Neural progenitor cell (in vitro differentiated cells): ENCODE data around the gene C16orf74. TPM values are rescaled to one million over a fixed set of nuclear protein-coding genes. Genes with fewer than 3 reads are reported as not detected.

Experiments
- DNase-seq: peaks from one replicate; pipeline ENCODE4 v3.0.0-alpha.2; 2016; ENCODE audit warnings: low spot score
- H2AFZ ChIP-seq: fragments of 200-600 bp; sonication (generic); replicated peaks from 2 replicates; pipeline ENCODE4 v1.6.1; 2016; ENCODE audit warnings: antibody characterized with exemption
- H3F3A ChIP-seq: fragments of 200-600 bp; sonication (generic); 2 replicates; pipeline ENCODE4 v1.6.1; 2016; ENCODE audit warnings: antibody characterized with exemption, low read depth
- H3K27ac ChIP-seq: fragments of 200-600 bp; sonication (generic); 2 replicates; pipeline ENCODE4 v1.5.1; 2016; ENCODE audit warnings: mild to moderate bottlenecking
- H3K27me3 ChIP-seq: fragments of 200-600 bp; sonication (generic); 2 replicates; pipeline ENCODE4 v1.6.1; 2016; ENCODE audit warnings: mild to moderate bottlenecking, moderate library complexity
- H3K36me3 ChIP-seq: fragments of 200-600 bp; sonication (generic); 2 replicates; pipeline ENCODE4 v1.5.1; 2016
- H3K4me1 ChIP-seq: fragments of 200-600 bp; sonication (generic); 2 replicates; pipeline ENCODE4 v1.6.1; 2016; ENCODE audit warnings: mixed run types
- H3K4me2 ChIP-seq: fragments of 200-600 bp; sonication (generic); 2 replicates; pipeline ENCODE4 v1.6.1; 2016
- H3K4me3 ChIP-seq: fragments of 200-600 bp; sonication (generic); 2 replicates; pipeline ENCODE4 v1.5.1; 2016
- H3K79me2 ChIP-seq: fragments of 200-600 bp; sonication (generic); 2 replicates; pipeline ENCODE4 v1.6.1; 2016; ENCODE audit warnings: low read depth
- H3K9ac ChIP-seq: fragments of 200-600 bp; sonication (generic); 2 replicates; pipeline ENCODE4 v1.6.1; 2016
- H3K9me3 ChIP-seq: fragments of 200-600 bp; sonication (generic); 2 replicates; pipeline ENCODE4 v1.5.1; 2016; ENCODE audit warnings: low read depth
- H4K20me1 ChIP-seq: fragments of 200-600 bp; sonication (generic); 2 replicates; pipeline ENCODE4 v1.6.1; 2016; ENCODE audit warnings: low read depth
- H3K27ac Mint-ChIP-seq: 3 replicates; pipeline ENCODE4 v1.8.0; 2021; ENCODE audit warnings: mixed read lengths
- H3K27me3 Mint-ChIP-seq: 2 replicates; pipeline ENCODE4 v1.8.0; 2022; ENCODE audit warnings: low read depth, mild to moderate bottlenecking, inconsistent platforms, moderate library complexity, mixed read lengths; ENCODE audit not compliant: insufficient read depth
- H3K36me3 Mint-ChIP-seq: 3 replicates; pipeline ENCODE4 v1.8.0; 2021; ENCODE audit warnings: mixed read lengths
- H3K4me1 Mint-ChIP-seq: 3 replicates; pipeline ENCODE4 v1.8.0; 2021; ENCODE audit warnings: mixed read lengths
- H3K4me3 Mint-ChIP-seq: 3 replicates; pipeline ENCODE4 v1.8.0; 2021; ENCODE audit warnings: mild to moderate bottlenecking, moderate library complexity, mixed read lengths
- H3K9me3 Mint-ChIP-seq: 3 replicates; pipeline ENCODE4 v1.8.0; 2020; ENCODE audit warnings: mixed read lengths
- CTCF ChIP-seq: fragments of 200-600 bp; sonication (generic); IDR thresholded peaks from 2 replicates; pipeline ENCODE4 v1.5.1; 2017; ENCODE audit warnings: antibody characterized with exemption, mild to moderate bottlenecking
- EZH2 ChIP-seq: fragments of 200-600 bp; sonication (generic); IDR thresholded peaks from 2 replicates; pipeline ENCODE4 v1.6.1; 2017; ENCODE audit warnings: antibody characterized with exemption, mild to moderate bottlenecking, moderate library complexity
- EZH2phosphoT487 ChIP-seq: fragments of 200-600 bp; sonication (generic); IDR thresholded peaks from 2 replicates; pipeline ENCODE4 v1.6.1; 2017; ENCODE audit warnings: antibody characterized with exemption
- total RNA-seq: library from RNA; depleted of rRNA; stranded (reverse); fragments of >200 nt; gene quantifications from 2 replicates; pipeline ENCODE4 v1.2.3, GENCODE V29; 2015; ENCODE audit warnings: low replicate concordance

Gene C16orf74
- total RNA-seq, 1 donor from 2014 or later, result not detected

- Histone ChIP-seq H2AFZ (no peak overlapping the region), H3K4me2 (no peak overlapping the region), H3K36me3 (no peaks in the 10 kb centered on the region), H3K4me1 (peaks cover 5% of the 10 kb centered on the region), H3K27me3 (no peaks in the 10 kb centered on the region), H3K9ac (no peak overlapping the region), H4K20me1 (peaks cover 21% of the 10 kb centered on the region), H3K9me3 (no peaks in the 10 kb centered on the region), H3F3A (peaks cover 10% of the 10 kb centered on the region), H3K4me3 (no peak overlapping the region), H3K27ac (no peak overlapping the region), H3K79me2 (peaks cover 11% of the 10 kb centered on the region)
- peaks cover 7% of the 10 kb centered on the region for H3K4me1 Mint-ChIP-seq
- peaks cover 2% of the 10 kb centered on the region for H3K27me3 Mint-ChIP-seq
- no peak for DNase-seq
- H3K36me3 Mint-ChIP-seq, result peaks cover 25% of the 10 kb centered on the region
- no peak overlapping the region for H3K4me3 Mint-ChIP-seq
- H3K27ac Mint-ChIP-seq, result no peak overlapping the region
- no peaks in the 10 kb centered on the region for H3K9me3 Mint-ChIP-seq
- TF ChIP-seq EZH2, result no peak
- no peak for TF ChIP-seq EZH2phosphoT487
- no peak for TF ChIP-seq CTCF
Measured at GRCh38 chr16:85678821-85679220, 72.1 kb downstream of the C16orf74 start.

GRCh38 chr16:85678016-85678415 is 72.9 kb downstream of the C16orf74 start:
- Histone ChIP-seq H3K36me3 (no peaks in the 10 kb centered on the region), H3K27ac (no peak overlapping the region)

GRCh38 chr16:85677383-85677967 is 73.4 kb downstream of the C16orf74 start:
- H3F3A ChIP-seq, result peaks cover 10% of the 10 kb centered on the region
- Mint-ChIP-seq H3K36me3 (peaks cover 19% of the 10 kb centered on the region), H3K4me1 (no peaks in the 10 kb centered on the region), H3K27me3 (peaks cover 2% of the 10 kb centered on the region), H3K4me3 (no peak overlapping the region), H3K9me3 (no peaks in the 10 kb centered on the region), H3K27ac (peak overlapping the region; percentile 16)
- no peaks in the 10 kb centered on the region for H3K36me3 ChIP-seq
- H3K4me1 ChIP-seq, result no peaks in the 10 kb centered on the region
- no peak overlapping the region for H2AFZ ChIP-seq
- no peaks in the 10 kb centered on the region for H3K27me3 ChIP-seq
- H3K4me2 ChIP-seq, result no peak overlapping the region
- H4K20me1 ChIP-seq, result peaks cover 9% of the 10 kb centered on the region
- no peaks in the 10 kb centered on the region for H3K9me3 ChIP-seq
- no peak overlapping the region for H3K27ac ChIP-seq
- no peak for DNase-seq
- no peaks in the 10 kb centered on the region for H3K79me2 ChIP-seq
- H3K4me3 ChIP-seq, result no peak overlapping the region
- no peak overlapping the region for H3K9ac ChIP-seq
- no peak for TF ChIP-seq CTCF
- TF ChIP-seq EZH2, result no peak
- no peak for TF ChIP-seq EZH2phosphoT487

More at GRCh38 chr16:85678016-85678415, 72.9 kb downstream of the C16orf74 start:
- no peaks in the 10 kb centered on the region for H3K27me3 ChIP-seq
- peaks cover 12% of the 10 kb centered on the region for H4K20me1 ChIP-seq
- peaks cover 3% of the 10 kb centered on the region for H3K79me2 ChIP-seq
- no peak overlapping the region for H3K9ac ChIP-seq
- peaks cover 23% of the 10 kb centered on the region for H3K36me3 Mint-ChIP-seq
- DNase-seq, result no peak
- peaks cover 10% of the 10 kb centered on the region for H3F3A ChIP-seq
- H2AFZ ChIP-seq, result no peak overlapping the region
- H3K4me3 Mint-ChIP-seq, result no peak overlapping the region
- peaks cover 2% of the 10 kb centered on the region for H3K27me3 Mint-ChIP-seq
- no peaks in the 10 kb centered on the region for H3K9me3 Mint-ChIP-seq
- no peak for TF ChIP-seq EZH2phosphoT487
- TF ChIP-seq CTCF, result no peak
- TF ChIP-seq EZH2, result no peak
- no peak overlapping the region for H3K4me3 ChIP-seq
- H3K4me1 ChIP-seq, result no peaks in the 10 kb centered on the region
- no peak overlapping the region for H3K27ac Mint-ChIP-seq
- H3K9me3 ChIP-seq, result no peaks in the 10 kb centered on the region
- no peak overlapping the region for H3K4me2 ChIP-seq
- H3K4me1 Mint-ChIP-seq, result peaks cover 1% of the 10 kb centered on the region
